GM12892 (cell line): ENCODE data around the gene BSND.
A peak's percentile ranks its signal among the peaks of the same experiment; 100 is the strongest.

Source experiments
- DNase-seq: peaks from one replicate; pipeline ENCODE4 v3.0.0; 2011; ENCODE audit not compliant: insufficient read length
- FAIRE-seq: peaks from 2 replicates; lab custom pipeline; 2011; peaks lifted over from hg19 to GRCh38; lab: Jason Lieb, UNC
- POLR2A ChIP-seq: IDR thresholded peaks from 2 replicates; pipeline ENCODE4 v1.6.1; 2011; ENCODE audit warnings: low read depth, low read length, control low read depth
- POLR2AphosphoS5 ChIP-seq: IDR thresholded peaks from 2 replicates; pipeline ENCODE4 v1.6.1; 2011; ENCODE audit warnings: low read depth, low read length, control low read depth
- TAF1 ChIP-seq: IDR thresholded peaks from 2 replicates; pipeline ENCODE4 v1.6.1; 2011; ENCODE audit warnings: low read depth, mild to moderate bottlenecking, control low read depth, low read length, borderline replicate concordance

The BSND gene

DNA sequence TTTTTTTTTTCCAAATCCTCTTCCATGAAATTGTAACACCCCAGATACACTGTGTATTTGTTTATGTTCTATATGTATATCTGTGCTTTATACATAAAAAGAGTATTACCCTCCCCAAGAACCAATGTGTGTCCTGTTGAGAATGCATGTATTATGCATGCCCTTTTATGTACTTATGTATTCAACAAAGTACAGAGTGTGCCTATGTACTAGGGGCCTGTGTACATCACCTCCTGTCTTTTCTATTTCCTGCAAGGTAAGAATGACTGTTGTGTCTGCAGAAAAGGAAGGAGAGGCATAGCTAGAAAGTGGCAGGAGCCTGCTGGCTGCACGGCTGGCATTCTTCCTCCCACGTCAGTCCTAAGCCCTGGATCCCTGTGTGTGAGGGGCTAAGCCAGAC is 11.3 kb upstream of the BSND start:
- TF ChIP-seq POLR2AphosphoS5 (no peak), TAF1 (no peak), POLR2A (no peak)
- no peak for FAIRE-seq
- DNase-seq: no peak

DNA sequence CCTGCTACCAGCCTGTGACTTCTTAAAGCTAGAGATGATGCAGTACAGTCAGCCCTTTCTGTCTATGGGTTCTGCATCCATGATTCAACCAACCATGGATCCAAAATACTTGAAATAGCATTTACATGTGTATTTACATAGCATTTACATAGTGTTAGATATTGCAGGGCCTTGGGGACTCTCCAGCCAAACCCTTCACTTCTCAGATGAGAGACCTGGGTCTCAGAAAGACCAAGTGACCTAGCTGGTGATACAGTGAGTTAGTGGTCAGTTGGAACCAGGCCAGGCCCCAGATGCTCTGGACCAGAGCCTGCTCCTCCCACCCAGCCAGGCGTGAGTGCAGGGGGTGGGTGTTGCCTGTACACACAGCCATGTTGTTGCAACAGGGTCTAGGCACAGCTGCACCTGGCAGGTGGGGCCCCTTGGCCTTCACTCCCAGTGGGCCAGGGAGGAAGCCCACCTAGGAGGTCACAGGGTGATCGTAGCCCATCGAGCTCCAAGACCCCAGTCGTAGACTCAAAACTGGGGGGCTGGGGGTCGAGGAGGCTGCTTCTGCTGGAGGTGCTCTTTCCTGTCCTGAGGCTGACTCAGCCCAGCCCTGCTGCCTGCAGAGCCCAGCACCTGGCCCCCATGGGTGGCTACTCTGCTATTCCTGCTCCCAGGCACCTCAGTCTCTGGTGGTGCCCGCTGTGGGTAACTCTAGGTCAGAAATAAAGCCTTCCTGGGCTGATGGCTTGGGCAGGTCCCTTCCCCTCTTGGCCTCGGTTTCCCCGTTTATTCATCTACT is 10.6 kb upstream of the BSND start:
- FAIRE-seq (no peak), DNase-seq (no peak)
- no peak for TF ChIP-seq POLR2A
- TF ChIP-seq POLR2AphosphoS5: no peak
- no peak for TF ChIP-seq TAF1

- no peak for DNase-seq
- TF ChIP-seq TAF1 (no peak), POLR2AphosphoS5 (no peak), POLR2A (no peak)
- FAIRE-seq: no peak
Observed at GRCh38 chr1:54988975-54989374, 9.8 kb upstream of the BSND start.

GRCh38 chr1:54989473-54989872 is 9.3 kb upstream of the BSND start:
- TF ChIP-seq POLR2A: no peak
- DNase-seq (no peak), FAIRE-seq (no peak)

DNA sequence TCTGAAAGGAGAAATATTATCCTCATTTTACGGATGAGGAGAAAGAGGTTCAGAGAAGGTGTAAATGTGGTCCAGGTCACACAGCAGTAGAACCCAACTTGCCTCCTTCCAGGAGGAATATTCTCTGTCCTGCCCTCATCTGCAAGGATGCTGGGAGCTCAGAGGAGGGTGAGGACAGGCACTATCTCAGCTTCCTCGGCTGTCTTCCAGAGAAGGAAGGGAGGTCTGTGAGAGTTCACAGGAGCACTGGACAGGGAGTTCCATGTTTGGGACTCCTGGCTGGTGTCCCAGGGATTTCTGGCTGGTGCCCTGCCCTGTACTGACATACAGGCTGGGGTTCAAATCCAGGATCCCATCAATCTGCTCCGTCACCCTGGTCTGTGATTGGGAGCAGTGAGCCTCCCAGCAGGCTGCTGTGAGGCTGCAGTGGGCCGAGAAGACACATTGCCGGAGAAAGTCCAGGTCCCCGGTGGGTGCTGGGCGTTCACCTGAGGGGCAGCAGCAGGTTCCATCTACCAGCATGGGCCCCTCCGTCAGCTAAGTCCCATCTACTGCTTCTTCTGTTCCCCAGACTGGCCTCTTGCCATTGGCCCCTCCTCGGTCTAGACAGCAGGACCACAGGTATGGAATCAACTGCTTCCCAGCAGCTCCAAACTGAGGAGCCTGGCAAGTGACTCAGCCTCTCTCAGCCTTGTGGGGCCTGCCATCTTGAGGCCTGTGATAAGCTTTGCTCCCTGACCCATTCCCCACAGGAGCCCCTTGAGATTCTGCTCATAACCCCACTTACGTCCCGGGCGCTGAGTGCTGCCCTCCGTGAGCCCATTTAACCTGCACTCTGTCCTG is 8.5 kb upstream of the BSND start:
- DNase-seq (no peak), FAIRE-seq (no peak)
- TF ChIP-seq POLR2A: no peak
- TF ChIP-seq POLR2AphosphoS5: no peak

- FAIRE-seq (no peak), DNase-seq (no peak)
- TF ChIP-seq POLR2AphosphoS5 (no peak), POLR2A (no peak), TAF1 (no peak)
Observed at GRCh38 chr1:54990916-54991315, 7.8 kb upstream of the BSND start.

GRCh38 chr1:54991939-54992338 is 6.8 kb upstream of the BSND start:
- DNase-seq (no peak), FAIRE-seq (no peak)
- no peak for TF ChIP-seq POLR2AphosphoS5
- no peak for TF ChIP-seq POLR2A
- TF ChIP-seq TAF1: no peak

- TF ChIP-seq TAF1 (no peak), POLR2AphosphoS5 (no peak), POLR2A (no peak)
- no peak for DNase-seq
- no peak for FAIRE-seq
Observed at GRCh38 chr1:54993140-54993539, 5.6 kb upstream of the BSND start.

DNA sequence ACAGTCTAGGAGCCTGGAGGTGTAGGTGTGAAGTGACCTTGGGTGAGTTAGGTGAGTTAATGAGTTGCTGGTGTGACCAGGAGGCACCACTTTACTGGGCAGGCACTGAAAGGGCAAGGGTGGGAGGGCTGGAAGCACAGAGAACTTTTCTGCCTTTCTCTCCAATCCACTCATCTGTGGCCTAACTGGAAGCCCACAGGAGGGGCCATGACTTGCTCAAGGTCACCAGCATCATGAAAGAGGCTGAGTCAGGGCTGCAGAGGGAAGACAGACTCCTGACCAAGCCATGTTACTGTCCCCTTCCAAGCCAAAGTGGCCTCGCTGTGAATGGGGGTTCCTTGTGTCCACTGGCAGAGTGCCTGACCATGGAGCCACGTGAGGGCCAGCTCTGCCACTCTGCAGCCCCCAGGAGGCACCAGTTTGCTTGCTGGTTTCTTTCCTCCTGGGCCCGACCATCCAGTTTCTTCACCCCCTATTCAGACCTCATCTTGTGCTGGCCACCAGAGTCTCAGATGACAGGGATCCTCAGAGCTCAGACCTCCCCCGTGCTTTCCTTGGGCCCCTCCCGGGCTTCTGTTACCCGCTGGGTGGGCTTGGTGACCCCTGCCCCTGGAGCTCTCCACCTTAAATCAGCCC is 4.3 kb upstream of the BSND start:
- TF ChIP-seq POLR2AphosphoS5 (no peak), TAF1 (no peak), POLR2A (no peak)
- no peak for FAIRE-seq

GRCh38 chr1:54995013-54995760 is 3.5 kb upstream of the BSND start:
- FAIRE-seq: no peak
- no peak for DNase-seq
- TF ChIP-seq POLR2A (no peak), POLR2AphosphoS5 (no peak), TAF1 (no peak)

More for the DNA sequence above, 4.3 kb upstream of the BSND start:
- DNase-seq: no peak

GRCh38 chr1:54995835-54996234 is 2.9 kb upstream of the BSND start:
- DNase-seq: no peak
- TF ChIP-seq POLR2A (no peak), POLR2AphosphoS5 (no peak), TAF1 (no peak)
- FAIRE-seq: peak; percentile 21
